WERI-Rb-1 (cell line): ENCODE measurements around the gene RELN.

Source experiments
- DNase-seq: peaks from one replicate; pipeline ENCODE4 v3.0.0-alpha.2; 2020
- H3K27ac ChIP-seq: fragments of 250-450 bp; sonication (Bioruptor Pico); 2 replicates; pipeline ENCODE4 v1.5.1; 2020; ENCODE audit warnings: mild to moderate bottlenecking, moderate library complexity
- H3K27me3 ChIP-seq: fragments of 250-450 bp; sonication (Bioruptor Pico); 2 replicates; pipeline ENCODE4 v1.5.1; 2021; ENCODE audit warnings: mild to moderate bottlenecking, low read depth, moderate library complexity; ENCODE audit not compliant: insufficient read depth, severe bottlenecking
- H3K36me3 ChIP-seq: fragments of 250-450 bp; sonication (Bioruptor Pico); 2 replicates; pipeline ENCODE4 v1.5.1; 2020; ENCODE audit warnings: mild to moderate bottlenecking, moderate library complexity
- H3K4me3 ChIP-seq: 2 replicates; pipeline ENCODE4 v1.5.1; 2011; ENCODE audit warnings: low read depth, mild to moderate bottlenecking, control low read depth, low read length
- H3K9me3 ChIP-seq: fragments of 250-450 bp; sonication (Bioruptor Pico); 2 replicates; pipeline ENCODE4 v1.5.1; 2021; ENCODE audit warnings: mild to moderate bottlenecking, moderate library complexity; ENCODE audit not compliant: severe bottlenecking
- TF ChIP-seq, protein P1 (sequence below): IDR thresholded peaks from 2 replicates; pipeline ENCODE4 v1.5.1; 2011; ENCODE audit warnings: low read depth, mild to moderate bottlenecking, control low read depth, inconsistent platforms, low read length

Gene RELN

DNA sequence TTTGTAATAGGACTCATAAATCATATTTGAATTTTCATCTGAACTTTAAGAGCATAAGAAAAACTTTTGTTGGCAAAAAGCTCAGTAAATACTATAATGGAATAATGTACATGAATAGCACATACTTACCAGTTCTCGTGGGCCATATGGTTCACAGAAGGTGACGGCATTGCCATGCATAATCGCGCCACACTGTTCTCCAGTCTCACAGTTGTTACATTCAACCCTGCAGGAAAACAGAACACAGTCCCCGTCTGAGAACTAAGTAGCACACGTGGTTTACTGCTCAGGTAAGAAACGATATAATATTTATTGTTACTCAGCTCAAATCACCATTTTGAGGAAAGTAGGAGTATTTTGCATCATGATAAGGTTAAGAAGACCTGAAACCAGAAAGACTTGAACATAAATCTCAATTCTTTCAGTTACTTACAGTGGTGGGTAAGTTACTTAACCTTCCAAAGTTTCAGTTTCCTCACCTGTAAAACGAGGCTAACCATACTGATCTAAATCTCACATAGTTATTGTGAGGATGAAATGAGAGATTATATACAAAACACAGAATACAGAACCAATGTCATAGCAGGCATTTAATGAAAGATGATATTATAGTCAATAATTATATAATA is 261.4 kb downstream of the RELN start:
- TF ChIP-seq, protein P1, sequence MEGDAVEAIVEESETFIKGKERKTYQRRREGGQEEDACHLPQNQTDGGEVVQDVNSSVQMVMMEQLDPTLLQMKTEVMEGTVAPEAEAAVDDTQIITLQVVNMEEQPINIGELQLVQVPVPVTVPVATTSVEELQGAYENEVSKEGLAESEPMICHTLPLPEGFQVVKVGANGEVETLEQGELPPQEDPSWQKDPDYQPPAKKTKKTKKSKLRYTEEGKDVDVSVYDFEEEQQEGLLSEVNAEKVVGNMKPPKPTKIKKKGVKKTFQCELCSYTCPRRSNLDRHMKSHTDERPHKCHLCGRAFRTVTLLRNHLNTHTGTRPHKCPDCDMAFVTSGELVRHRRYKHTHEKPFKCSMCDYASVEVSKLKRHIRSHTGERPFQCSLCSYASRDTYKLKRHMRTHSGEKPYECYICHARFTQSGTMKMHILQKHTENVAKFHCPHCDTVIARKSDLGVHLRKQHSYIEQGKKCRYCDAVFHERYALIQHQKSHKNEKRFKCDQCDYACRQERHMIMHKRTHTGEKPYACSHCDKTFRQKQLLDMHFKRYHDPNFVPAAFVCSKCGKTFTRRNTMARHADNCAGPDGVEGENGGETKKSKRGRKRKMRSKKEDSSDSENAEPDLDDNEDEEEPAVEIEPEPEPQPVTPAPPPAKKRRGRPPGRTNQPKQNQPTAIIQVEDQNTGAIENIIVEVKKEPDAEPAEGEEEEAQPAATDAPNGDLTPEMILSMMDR, result no peak
- Histone ChIP-seq H3K27ac (no peak overlapping the region), H3K9me3 (no peaks in the 10 kb centered on the region), H3K36me3 (no peaks in the 10 kb centered on the region), H3K27me3 (no peaks in the 10 kb centered on the region), H3K4me3 (no peak overlapping the region)
- no peak for DNase-seq

GRCh38 chr7:103719070-103719469 is 270.4 kb downstream of the RELN start:
- no peak overlapping the region for H3K4me3 ChIP-seq
- no peaks in the 10 kb centered on the region for H3K27me3 ChIP-seq
- no peaks in the 10 kb centered on the region for H3K36me3 ChIP-seq
- no peaks in the 10 kb centered on the region for H3K9me3 ChIP-seq
- DNase-seq, result no peak
- no peak overlapping the region for H3K27ac ChIP-seq
- TF ChIP-seq, protein P1, result no peak

DNA sequence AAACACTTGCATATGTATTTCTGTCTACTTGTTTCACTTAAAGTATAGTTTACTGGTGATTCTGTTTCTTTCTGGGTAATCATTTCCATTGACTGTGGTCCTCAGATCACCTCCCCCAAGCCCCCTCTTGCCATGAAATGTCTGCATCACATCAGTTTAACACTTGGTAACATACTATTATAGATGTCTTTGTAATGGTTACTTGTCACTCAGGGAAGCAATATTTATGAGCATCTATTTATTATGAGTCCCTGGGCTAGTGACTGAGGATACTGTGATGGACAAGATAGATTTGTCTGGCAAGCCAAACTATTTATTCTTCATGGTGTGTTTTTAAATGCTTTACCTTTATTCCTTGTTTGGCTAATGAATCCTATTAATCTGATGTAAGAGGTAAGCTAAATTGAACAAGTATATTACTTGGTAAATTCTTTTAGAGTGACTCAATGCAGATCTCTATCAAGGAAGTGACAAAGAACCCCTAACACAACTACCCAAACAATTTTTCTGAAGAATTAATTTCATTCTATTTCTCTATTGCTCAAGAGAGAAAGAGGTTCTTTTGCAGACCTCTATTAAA is 270.9 kb downstream of the RELN start:
- no peaks in the 10 kb centered on the region for H3K36me3 ChIP-seq
- H3K9me3 ChIP-seq, result no peaks in the 10 kb centered on the region
- no peak for DNase-seq
- no peak overlapping the region for H3K27ac ChIP-seq
- TF ChIP-seq, protein P1, result no peak
- H3K4me3 ChIP-seq, result no peak overlapping the region
- no peaks in the 10 kb centered on the region for H3K27me3 ChIP-seq

GRCh38 chr7:103717574-103717973 is 271.9 kb downstream of the RELN start:
- DNase-seq, result no peak
- TF ChIP-seq, protein P1, result no peak
- H3K27ac ChIP-seq, result no peak overlapping the region

DNA sequence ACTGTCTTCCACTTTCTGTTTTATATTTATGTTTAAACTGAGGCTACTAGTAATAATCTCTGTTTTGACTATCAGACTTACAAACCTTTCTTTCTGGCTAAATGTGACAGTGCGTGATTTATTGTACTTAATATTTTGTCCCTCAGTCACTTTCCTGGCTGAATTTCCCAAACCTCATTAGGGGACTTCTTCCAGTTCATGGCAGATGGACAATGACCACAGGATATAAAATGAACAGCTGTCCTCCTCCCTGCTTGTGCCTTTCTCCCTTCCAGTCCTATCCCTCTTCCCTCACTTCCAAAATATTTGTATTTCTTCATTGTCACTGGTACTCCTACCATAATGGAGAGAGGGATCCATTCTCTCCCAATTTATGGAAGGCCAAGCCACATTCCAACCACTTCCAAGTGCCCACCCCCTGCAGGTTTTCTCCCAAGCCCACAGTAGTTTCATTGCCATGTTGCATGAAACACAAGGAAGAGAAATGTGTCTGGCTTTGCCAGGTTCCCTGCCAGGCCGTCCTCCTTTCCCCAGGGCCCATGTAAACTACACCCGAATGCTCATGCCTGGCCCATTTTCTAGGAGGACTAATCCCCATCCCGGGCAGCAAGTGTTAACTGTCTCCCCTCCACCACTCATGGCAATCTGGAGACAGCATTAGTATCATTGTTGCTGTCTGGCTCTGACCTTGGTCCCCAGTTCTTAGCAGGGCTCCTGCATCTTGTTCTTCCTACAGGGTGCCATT is 273.9 kb downstream of the RELN start:
- Histone ChIP-seq H3K4me3 (no peak overlapping the region), H3K36me3 (no peaks in the 10 kb centered on the region), H3K27me3 (no peaks in the 10 kb centered on the region), H3K27ac (no peak overlapping the region), H3K9me3 (no peaks in the 10 kb centered on the region)
- TF ChIP-seq, protein P1, result no peak
- no peak for DNase-seq

More at GRCh38 chr7:103717574-103717973, 271.9 kb downstream of the RELN start:
- no peaks in the 10 kb centered on the region for H3K36me3 ChIP-seq
- no peaks in the 10 kb centered on the region for H3K27me3 ChIP-seq
- no peak overlapping the region for H3K4me3 ChIP-seq
- H3K9me3 ChIP-seq, result no peaks in the 10 kb centered on the region
